NCI-H226 (cell line): Measurements from ENCODE around the gene STK35.

Source experiments
- DNase-seq: peaks from one replicate; pipeline ENCODE4 v3.0.0-alpha.2; 2015

The STK35 gene

DNA sequence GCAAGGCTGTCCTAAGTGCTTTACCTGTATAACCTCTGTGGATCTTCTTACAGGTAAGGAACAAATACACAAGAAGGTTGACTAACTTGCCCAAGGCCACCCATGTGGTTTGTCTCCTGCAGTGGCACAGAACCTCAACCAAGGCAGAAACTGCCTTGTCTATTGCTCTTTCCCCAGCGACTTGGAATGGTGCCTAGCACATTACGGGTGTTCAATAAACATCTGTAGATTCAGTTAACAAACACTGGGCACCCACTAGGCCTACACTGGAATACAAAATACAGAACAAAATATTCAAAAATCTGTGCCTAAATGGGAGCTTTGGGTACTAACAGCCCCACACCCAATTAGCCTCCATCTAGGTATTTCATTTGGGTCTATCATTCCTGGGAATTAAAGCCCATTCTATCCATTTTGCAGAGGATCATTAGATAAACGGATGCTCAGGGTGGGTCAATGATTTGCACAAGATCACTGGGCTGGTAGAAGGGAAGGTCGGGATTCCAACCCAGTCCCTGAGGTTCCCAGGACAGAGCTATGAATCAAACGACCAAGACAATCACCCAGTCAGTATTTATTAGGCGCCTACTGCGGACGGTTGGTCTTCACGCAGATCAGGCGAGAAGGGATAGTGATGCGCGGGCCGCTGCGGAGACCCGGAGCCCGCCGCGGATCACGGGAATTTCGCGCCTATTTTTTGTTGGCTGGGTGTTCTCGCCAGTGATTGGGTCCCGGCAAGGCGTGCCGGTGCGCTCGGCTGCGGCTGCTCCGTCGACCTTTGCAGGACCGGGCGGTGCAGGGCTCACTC, at the start of gene STK35:
Gene STK35 (plus strand): TSS at position 771 of the 808 bp plus-strand sequence. CDS start 55 bp downstream, outside the sequence.
- no peak for DNase-seq

DNA sequence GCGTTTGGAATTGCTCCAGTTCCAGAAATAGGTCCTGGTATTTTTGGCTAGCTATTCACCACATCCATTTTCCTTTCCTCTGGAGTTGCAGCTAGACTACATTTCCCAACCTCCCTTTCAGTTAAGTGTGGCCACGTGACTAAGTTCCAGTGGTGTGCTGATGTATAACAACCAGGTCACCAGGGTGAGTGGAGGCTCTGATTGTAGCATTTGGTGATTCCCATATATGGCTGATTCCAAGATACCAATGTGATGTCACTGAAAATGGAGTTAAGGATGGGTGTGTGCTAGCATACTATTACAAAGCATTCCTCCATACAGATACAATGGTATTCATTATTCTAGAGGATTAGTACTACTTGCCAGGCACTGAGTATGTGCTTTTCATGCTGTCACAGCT, 49.7 kb upstream of the STK35 start:
- DNase-seq: no peak

DNA sequence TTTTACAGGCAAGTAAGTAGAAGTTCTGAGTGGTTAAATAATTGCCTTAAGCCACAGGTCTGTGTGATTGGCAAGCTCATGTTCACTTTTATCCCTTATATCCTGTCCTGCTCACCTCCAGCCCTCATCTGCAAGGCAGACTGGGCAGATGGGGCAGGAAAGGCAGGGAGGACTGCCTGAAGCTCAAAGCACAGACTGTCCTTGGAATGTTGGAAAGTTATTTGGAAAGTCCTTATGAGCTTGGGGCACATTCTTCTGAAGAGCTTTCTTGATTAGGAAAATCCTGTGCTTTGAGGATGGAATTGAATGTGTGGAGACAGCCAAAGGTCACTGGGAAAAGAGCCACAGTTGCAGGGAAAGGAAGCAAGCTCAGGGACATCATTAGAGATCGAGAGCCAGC, 48.9 kb upstream of the STK35 start:
- DNase-seq: no peak

DNA sequence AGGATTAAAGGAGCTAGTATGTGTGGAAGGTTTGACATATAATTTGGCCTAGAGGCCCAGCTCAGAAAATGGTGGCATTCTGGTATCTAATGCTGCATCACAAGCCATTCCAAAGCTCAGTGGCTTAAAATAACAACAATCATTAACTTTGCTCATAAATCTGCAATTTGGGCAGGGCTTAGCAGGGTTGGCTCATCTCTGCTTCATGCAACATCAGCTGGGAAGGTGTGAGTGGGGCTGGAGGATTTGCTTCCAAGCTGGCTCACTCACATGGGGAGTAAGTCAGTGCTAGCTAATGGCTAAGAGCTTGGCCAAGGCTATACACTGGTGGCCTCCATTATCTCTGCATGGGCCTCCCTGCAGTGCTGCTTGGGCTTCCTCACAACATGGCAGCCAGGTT, 48.0 kb upstream of the STK35 start:
- no peak for DNase-seq

DNA sequence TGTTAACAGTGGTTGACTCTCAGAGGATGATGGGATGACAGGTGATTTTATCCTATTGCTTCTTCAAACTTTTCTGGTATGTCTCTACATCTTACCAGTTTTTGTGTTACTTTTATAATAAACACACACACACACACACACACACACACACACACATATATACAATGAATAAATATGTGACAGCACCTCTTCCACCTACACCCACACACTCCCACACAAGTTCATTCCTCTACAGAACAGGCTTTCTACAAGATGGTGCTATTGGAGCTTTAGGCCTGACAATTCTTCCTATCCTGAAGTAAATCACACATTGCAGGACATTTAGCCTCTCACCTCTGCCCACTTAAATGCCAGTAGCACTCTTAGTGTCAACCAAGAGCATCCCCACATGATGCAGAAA, 46.7 kb upstream of the STK35 start:
- no peak for DNase-seq

DNA sequence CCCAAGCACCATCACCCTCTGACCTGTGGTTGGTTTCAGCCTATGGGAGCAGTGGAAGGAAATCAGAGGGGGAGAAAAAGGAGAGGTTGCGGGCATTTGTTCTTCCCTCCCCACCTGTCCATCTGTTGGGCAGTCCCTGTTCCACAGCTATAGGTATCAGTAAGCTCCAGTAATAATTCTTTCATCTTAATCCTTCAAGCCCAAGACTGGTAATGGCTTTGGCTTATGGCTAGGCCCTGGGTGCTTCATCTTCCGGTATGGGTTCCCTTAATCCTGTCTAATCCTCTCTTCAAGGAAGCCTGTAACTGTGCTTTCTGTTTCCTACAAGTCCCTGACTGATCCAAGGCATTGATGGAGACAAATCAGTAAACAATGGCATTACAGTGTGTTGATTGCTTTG, 42.2 kb upstream of the STK35 start:
- DNase-seq: no peak

DNA sequence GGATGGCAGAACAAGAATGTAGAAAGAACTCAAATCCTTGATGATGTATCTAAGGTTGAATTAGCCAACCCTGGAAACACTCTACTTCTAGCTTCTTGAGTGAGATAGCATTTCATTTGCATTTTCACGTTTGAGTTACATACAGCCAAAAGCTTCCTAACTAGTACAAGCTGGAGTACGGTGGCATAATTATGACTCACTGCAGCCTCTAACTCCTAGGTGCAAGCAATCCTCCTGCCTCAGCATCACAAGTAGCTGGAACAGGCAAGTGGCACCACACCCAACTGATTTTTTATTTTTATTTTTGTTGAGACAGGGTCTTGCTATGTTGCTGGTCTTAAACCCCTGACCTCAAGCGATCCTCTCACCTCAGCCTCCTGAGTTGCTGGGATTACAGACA, 36.5 kb upstream of the STK35 start:
- DNase-seq: no peak

DNA sequence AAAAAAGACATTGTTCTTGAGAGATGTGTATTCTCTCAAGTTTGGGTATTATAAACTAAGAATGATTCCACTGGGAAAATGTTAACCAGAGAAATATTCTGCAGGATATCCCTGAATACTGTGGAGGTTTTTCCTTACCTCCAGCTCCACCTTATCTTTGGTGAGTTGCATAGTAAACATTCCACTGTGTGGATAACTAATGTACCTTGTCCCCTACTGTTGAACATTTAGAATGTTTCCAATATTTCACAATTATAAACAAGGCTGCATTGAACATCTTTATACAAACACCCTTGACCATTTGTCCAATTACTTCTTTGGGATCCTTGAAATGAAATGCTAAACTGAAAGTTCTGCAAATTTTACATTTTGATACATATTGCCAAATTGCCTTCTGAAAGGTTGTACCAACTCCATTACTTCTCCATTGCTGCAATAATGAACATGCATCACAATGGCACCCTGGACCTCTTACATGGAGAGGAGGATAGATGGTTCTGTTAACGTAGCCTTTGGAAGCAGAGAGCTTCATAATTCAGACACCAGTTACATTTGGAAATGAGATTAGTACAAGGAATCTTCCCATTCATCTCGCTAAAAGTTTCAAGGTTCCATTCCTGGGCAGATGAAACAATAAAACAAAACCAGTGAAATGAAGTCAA, 35.0 kb upstream of the STK35 start:
- DNase-seq: no peak

DNA sequence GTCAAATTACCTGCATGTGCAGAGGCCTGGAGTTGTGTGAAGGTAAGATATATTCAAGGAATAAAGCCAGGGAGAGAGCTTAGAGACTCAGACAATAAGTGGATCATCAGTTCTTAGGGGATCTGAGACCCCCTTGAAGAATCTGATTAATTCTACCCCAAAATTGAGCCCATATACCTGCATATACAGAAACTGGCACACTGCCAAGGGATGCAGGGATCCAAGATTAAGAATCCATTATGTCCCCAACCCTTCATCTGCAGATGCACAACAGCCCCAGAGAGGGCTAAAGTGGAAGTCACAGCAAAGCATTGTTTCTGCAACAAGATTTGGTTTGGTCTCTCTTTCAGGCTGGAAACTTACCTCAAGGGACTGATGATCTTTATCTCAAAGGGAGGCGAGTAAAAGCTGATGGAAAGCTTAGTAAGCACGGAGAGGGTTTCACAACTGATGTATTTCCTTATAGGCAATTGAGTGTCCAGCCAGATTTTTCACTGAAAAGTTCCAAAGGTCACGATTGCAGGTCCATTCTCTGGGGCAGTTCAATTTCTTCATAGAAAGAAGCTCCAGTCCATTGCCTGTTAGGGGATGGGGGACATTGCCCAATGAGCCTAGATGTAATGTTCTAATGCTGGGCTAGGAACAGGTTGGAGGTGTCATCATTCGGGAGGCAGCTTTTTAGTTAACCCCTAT, 20.9 kb upstream of the STK35 start:
- DNase-seq: no peak

DNA sequence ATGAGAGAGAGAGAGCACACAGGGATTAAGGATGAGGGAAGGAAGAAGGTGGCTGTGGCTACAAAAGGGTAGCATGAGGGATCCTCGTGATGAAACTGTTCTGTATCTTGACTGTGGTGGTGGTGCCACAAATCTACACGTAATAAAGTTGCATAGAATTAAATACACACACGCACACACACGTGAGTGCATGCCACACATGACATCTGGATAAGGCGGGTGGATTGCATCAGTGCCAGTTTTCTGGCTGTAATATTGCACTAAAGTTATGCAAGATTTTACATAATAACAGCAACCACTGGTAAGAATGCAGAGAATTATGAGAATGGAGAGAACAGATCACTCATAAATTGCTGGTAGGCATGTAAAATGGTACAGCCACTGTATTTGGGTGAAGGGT, 16.9 kb upstream of the STK35 start:
- DNase-seq: peak; percentile 39

DNA sequence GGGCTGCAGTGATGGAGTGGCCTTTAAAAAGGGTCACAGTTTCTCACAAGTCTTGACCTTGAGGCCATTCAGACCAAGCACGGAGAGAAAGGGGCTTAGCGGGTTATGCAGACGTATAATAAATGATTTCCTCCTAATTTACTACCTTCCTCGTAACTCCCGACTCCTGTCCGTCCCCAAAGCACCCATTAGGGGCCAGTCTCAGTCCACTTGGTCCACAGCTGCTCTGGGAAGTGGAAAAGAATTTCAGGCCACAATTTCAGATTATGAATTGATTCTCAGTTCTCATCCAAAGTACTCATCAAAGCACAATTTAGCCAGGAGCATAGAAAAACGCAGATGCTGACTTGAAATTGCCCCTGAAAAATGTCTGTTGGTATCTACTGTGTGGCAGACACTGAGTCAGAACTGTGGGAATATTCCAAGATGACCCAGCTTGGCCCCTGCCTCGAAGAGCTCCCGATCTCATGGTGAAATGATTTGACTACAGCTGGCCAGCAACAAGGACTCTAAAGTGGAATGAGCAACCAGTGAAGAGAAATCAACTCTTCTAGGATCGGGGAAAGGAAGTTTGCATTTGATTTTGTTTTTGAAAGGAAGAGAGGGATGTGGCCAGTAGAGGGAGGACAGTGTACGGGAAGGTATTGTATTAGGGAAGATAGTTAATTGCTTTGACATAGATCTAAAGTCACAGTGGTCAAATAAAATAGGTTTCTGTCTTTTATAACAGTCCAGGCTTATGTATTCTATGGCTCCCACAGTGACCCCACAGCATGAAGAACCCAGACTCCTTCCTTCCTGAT, 15.2 kb upstream of the STK35 start:
- DNase-seq: no peak

DNA sequence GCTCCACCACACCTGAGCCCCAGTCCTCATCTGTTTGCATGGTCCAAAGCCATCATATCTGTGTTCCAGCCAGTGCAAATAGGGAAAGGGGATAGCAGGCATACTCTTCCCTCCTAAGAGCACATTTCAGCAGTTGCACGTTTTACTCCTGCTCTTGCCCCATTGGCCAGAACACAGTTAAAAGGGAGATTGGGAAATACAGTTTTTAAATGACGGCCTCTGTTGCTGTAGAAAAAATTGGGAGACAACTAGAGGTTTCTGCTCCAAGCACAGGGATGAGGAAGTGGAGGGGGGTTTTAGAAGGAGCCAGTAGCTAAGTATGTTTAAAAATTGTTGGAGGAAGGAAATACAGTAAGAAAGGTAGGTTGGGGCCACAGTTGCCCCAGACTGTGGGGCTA, 14.6 kb upstream of the STK35 start:
- DNase-seq: no peak

DNA sequence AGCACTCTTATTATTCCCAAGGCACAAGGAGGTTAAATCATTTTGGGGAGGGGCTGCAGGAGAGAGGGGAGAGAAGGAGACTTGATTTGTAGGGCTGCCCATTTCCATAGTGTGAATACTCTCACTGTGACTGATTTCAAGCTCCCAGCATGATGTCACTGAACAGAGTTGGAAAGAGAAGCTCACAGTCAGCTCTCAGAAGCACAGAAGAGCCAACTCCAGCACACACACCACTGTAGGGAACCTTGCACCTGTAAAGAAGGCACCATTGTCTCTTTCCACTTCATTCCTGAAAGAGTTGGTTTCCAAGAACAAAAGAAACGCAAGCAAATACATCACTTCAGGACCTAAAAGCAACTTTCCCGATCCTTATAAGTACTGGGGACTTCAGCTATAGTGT, 12.7 kb upstream of the STK35 start:
- no peak for DNase-seq

DNA sequence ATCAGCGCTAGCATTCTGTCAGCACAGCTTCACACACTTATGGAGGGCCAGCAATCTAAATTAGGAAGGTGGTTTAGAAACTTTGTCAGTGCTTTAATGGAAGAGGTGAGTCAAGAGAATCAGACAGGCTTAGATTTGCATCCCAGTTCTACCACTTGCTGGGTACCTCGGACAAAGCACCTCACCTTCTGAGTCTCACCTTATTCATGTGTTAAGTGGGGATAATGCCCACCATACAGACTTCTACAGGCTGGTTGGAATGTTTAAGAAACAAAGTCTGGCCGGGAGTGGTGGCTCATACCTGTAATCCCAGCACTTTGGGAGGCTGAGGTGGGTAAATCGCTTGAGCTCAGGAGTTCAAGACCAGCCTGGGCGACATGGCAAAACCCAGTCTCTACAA, 12.2 kb upstream of the STK35 start:
- no peak for DNase-seq

DNA sequence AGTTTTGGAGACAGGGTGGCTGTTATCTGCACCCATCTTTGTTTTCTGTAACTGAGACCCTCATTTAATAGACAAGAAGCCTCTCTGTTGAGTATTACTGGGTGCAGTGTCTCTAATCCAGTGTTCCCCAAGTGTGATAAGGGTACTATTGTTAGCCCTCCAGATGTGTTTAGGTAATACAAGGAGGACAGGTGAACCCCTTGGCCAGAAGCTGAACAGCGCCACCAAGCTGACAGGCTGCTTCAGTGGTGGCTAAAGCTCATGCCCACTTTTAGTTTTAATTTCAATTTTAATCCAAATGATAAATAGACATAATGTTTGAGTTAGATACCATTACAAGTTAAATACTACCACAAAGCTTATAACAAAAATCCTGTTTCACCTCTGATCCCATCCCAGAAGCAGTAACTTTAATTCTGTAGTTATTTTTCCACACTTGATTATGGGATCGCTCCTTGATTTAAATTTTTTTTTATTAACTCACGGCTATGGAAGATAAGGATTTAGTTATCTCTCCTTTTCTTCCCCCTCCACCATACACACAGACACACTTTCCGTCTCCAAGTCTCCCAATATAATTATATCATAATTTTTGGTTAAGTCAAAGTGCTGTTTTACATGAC, 8.4 kb upstream of the STK35 start:
- no peak for DNase-seq

DNA sequence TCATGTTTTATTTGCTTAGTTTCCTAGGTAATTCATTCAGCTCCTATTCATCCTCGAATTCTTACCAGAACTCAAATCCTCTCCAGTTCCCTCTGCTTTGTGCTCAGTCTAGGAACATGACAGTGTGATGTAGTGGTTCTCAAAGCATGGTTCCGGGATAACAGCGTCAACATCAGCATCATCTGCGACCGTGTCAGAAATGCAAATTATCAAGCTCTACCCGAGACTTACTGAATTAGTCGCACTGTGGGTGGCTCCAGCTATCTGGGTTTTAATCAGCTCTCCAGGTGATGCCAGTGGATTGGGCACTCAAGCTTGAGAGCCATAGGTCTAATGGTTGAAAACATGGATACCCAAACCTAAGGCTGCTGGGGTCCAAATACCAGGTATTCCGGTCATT, 7.7 kb upstream of the STK35 start:
- no peak for DNase-seq

DNA sequence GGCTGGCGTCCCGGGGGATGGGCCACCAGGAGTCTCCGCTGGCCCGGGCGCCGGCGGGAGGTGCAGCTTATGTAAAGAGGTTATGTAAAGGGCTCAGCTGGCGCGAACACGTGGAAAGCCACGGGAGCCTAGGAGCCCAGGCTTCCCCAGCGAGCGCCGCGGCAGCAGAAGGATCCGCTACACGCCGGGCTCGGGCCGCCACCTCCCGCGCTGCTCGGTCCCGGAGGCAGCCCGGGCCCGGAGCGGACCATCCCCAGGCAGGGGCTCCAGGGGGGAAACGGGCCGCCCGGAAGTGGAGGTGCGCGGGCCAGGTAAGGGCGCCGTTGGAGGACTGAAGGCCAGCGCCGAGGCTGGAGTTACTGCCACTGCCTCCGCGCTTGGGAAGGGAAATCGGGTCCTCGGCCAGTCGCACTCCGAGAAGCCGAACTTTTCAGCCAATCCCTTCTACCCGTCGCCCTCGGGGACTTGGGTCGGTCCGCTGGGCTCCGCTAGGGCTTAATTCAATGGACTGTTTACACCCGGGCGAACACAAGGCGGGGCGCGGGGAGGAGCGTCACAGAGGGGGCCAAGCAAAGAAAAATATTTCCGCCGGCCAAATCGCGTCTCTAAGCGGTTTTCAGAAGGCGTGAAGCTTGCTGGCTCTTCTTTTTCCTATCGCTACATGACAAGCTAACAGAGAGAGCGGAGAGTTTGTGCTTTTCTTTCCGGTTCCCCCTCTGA, 398 bp downstream of the STK35 start:
- peak; percentile 60 for DNase-seq

DNA sequence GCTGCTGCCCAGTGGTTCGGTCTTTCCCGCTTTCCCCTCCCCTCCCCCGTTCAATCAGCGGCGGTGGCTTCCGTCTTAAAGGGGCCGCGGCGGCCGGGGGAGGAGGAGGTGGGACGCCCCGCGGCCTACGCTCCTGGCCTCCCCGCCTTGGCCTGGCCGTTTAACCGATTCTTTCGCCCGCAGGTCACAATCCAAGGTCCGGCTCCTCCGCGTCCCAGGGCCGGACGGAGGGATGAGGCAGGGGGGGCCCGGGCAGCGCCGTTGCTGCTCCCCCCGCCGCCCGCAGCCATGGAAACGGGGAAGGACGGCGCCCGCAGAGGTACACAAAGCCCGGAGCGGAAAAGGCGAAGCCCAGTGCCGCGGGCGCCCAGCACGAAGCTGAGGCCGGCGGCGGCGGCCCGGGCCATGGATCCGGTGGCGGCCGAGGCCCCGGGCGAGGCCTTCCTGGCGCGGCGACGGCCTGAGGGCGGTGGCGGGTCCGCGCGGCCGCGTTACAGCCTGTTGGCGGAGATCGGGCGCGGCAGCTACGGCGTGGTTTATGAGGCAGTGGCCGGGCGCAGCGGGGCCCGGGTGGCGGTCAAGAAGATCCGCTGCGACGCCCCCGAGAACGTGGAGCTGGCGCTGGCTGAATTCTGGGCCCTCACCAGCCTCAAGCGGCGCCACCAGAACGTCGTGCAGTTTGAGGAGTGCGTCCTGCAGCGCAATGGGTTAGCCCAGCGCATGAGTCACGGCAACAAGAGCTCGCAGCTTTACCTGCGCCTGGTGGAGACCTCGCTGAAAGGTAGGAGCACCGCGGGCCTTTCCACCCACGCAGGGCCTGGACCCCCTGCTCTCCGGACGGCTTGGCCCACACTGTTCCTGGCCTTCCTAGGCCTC, 1.2 kb downstream of the STK35 start:
- DNase-seq: peak; percentile 48

DNA sequence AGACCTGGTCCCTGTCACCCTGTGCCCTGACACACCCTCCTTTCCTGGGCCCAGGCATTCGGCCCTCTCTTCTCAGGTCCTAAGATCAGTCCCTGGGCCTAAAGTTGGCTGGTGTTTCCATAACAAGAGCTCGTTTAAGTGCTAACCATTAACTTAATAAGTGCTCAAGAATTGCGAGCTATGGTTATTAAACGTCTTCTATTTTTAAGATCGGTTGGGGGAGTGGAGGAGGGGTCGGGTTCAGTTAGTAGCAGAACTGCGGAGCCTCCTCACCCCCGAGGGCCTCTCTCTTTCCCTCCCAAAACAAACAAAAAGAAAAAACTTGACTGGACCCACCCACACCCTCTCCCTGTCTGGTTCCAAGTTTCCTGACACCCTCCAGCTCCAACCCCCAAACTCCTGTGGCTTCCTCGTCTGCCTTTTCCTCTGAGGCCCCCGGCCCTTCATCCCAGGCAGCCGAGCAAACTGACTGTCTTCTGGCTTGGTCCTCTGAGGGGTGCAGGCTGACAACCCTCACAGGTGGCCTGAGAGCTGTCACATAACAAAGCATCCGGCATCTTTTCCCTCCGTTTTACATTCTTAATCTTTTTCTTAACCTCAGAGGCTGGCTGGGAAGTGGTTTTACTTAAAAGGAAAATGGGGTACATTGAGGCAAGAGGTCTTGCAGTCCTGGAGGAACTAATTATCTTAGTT, 2.0 kb downstream of the STK35 start:
- no peak for DNase-seq

DNA sequence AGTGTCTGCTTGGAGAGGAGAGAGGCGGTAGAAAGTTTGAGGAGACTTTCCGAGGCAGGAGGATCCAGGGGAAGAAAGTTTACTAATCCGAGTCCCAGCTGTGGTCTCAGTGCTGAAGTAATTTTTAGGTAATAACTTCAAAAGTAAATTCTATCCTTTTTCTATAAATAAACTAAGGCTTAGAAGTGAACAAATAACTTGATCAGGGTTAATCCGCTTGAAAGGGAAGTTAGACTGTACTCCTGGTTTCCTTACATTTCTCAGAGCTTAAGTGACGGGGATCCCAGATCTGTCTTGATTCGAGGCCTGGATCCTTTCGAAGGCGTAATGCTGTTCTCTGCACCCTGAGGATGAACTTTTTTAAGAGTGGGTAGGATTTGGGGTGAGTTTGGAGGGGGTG, 2.6 kb downstream of the STK35 start:
- DNase-seq: no peak
